K562 (cell line): Measurements from ENCODE around the gene KCNK3. TPM values are rescaled to one million over a fixed set of nuclear protein-coding genes. Genes with fewer than 3 reads are reported as not detected.
A peak's percentile ranks its signal among the peaks of the same experiment; 100 is the strongest.

Experiments
- ARID1B ChIP-seq: fragments of 450-650 bp; IDR thresholded peaks from 2 replicates; pipeline ENCODE4 v1.6.1; 2016; ENCODE audit warnings: antibody characterized with exemption, mild to moderate bottlenecking, inconsistent platforms
- BCOR ChIP-seq: fragments of 450-650 bp; IDR thresholded peaks from 2 replicates; pipeline ENCODE4 v1.6.1; 2016
- GABPB2 ChIP-seq: fragments of 250-450 bp; sonication (Bioruptor Pico); conservative IDR thresholded peaks from 2 replicates; pipeline ENCODE4 v1.5.1; 2021; ENCODE audit warnings: mild to moderate bottlenecking
- HCFC1 ChIP-seq: IDR thresholded peaks from 2 replicates; pipeline ENCODE4 v1.6.1; 2012; ENCODE audit warnings: low read depth, low read length, improper control_type of control experiment
- HDAC2 ChIP-seq: fragments of 450-650 bp; IDR thresholded peaks from 2 replicates; pipeline ENCODE4 v1.6.1; 2016; ENCODE audit warnings: mild to moderate bottlenecking
- HDGF ChIP-seq: fragments of 450-650 bp; IDR thresholded peaks from 2 replicates; pipeline ENCODE4 v1.6.1; 2016
- HIVEP1 ChIP-seq: fragments of 250-450 bp; sonication (Bioruptor Pico); IDR thresholded peaks from 2 replicates; pipeline ENCODE4 v1.4.0; 2020; ENCODE audit warnings: mild to moderate bottlenecking
- HMGN3 ChIP-seq: IDR thresholded peaks from 2 replicates; pipeline ENCODE4 v1.6.1; 2011; ENCODE audit warnings: borderline replicate concordance, low read depth, mild to moderate bottlenecking, mixed read lengths, low read length; ENCODE audit not compliant: insufficient read length; ENCODE audit errors: extremely low read depth
- KDM1A ChIP-seq, 2 experiments: fragments of 450-650 bp; IDR thresholded peaks; 2 replicates each; pipeline ENCODE4 v1.6.1; 2016; ENCODE audit warnings: mild to moderate bottlenecking in 2 of 2
- MAFF ChIP-seq: IDR thresholded peaks from 2 replicates; pipeline ENCODE4 v1.6.1; 2012; ENCODE audit warnings: low read length, improper control_type of control experiment
- MCM7 ChIP-seq, 2 experiments: fragments of 450-650 bp; IDR thresholded peaks; 2 replicates each; pipeline ENCODE4 v1.6.1; 2016 to 2018
- RBBP5 ChIP-seq: fragments of 200-600 bp; sonication (generic); IDR thresholded peaks from 2 replicates; pipeline ENCODE4 v1.6.1; 2012; ENCODE audit warnings: borderline replicate concordance, mild to moderate bottlenecking, low read length, control low read depth, inconsistent platforms; ENCODE audit not compliant: insufficient read depth, poor library complexity, severe bottlenecking
- RBM15 ChIP-seq: fragments of 200-400 bp; formaldehyde crosslinking; IDR thresholded peaks from 2 replicates; pipeline ENCODE4 v1.6.1; 2018; ENCODE audit warnings: mild to moderate bottlenecking, low read length, moderate library complexity; ENCODE audit not compliant: insufficient read depth
- SMARCA5 ChIP-seq: fragments of 450-650 bp; IDR thresholded peaks from 2 replicates; pipeline ENCODE4 v1.6.1; 2016
- STAT5B ChIP-seq: fragments of 250-450 bp; sonication (Bioruptor Pico); IDR thresholded peaks from 2 replicates; pipeline ENCODE4 v1.8.0; 2021; ENCODE audit warnings: mild to moderate bottlenecking, inconsistent platforms
- U2AF2 ChIP-seq: fragments of 200-400 bp; formaldehyde crosslinking; optimal IDR thresholded peaks from 2 replicates; pipeline ENCODE3; 2017; ENCODE audit warnings: low read depth, mild to moderate bottlenecking, low read length
- ZBED1 ChIP-seq: IDR thresholded peaks from 2 replicates; pipeline ENCODE4 v1.6.1; 2014
- ZFP1 ChIP-seq: fragments of 450-650 bp; formaldehyde crosslinking; IDR thresholded peaks from 2 replicates; pipeline ENCODE4 v1.4.0; 2020; ENCODE audit warnings: mild to moderate bottlenecking, mixed read lengths
- ZNF175 ChIP-seq: fragments of 200-800 bp; sonication (Bioruptor generic); IDR thresholded peaks from 2 replicates; pipeline ENCODE4 v1.6.1; 2016; ENCODE audit warnings: low read depth, mild to moderate bottlenecking, missing genetic modification characterization, missing compliant biosample characterization
- ZNF395 ChIP-seq: fragments of 200-800 bp; sonication (Bioruptor generic); IDR thresholded peaks from 2 replicates; pipeline ENCODE4 v1.6.1; 2017; ENCODE audit warnings: missing genetic modification characterization, missing compliant biosample characterization
- ZNF436 ChIP-seq: fragments of 250-450, 450-650 bp; sonication (Bioruptor Pico); formaldehyde crosslinking; IDR thresholded peaks from 2 replicates; pipeline ENCODE4 v1.7.0; 2020; ENCODE audit warnings: mild to moderate bottlenecking
- ZNF518B ChIP-seq: fragments of 250-450 bp; sonication (Bioruptor Pico); IDR thresholded peaks from 2 replicates; pipeline ENCODE4 v1.5.0; 2021; ENCODE audit warnings: mild to moderate bottlenecking, moderate library complexity
- polyA plus RNA-seq, 8 experiments: library from polyadenylated mRNA; depleted of rRNA in 4 of 8; stranded (reverse) in 5 of 8; unstranded in 3 of 8; fragments of >200 nt; fragmentation: Nextera tagmentation in 2 of 8; fragmentation: Illumina TruSeq in 1 of 8; extraction: Ambion mirVana in 2 of 8; extraction: Trizol in 1 of 8; gene quantifications; 2 replicates each; pipeline versions ENCODE4 v1.2.1 to v1.2.3, GENCODE V29; 2011 to 2014; ENCODE audit warnings: inconsistent platforms in 1 of 8, missing spikeins in 1 of 8
- total RNA-seq, 7 experiments: library from RNA; depleted of rRNA in 6 of 7; stranded (reverse); fragments of >200 nt in 6 of 7; fragmentation: Illumina TruSeq in 2 of 7; extraction: Trizol in 2 of 7; gene quantifications; 2 replicates each; pipeline versions ENCODE4 v1.2.1 to v1.2.3, GENCODE V29; 2011 to 2021; ENCODE audit warnings: low replicate concordance in 1 of 7
- TF ChIP-seq, protein P1 (sequence below): fragments of 250-450 bp; sonication (Bioruptor Pico); IDR thresholded peaks from 2 replicates; pipeline ENCODE4 v1.5.0; 2021

Gene KCNK3
- total and polyA plus RNA-seq, 9 of the 15 experiments (the other 6 are each of a cell fraction or from before 2014, with no cell fraction given): 0.01 to 0.20 (median 0.07) TPM; not detected in 5

DNA sequence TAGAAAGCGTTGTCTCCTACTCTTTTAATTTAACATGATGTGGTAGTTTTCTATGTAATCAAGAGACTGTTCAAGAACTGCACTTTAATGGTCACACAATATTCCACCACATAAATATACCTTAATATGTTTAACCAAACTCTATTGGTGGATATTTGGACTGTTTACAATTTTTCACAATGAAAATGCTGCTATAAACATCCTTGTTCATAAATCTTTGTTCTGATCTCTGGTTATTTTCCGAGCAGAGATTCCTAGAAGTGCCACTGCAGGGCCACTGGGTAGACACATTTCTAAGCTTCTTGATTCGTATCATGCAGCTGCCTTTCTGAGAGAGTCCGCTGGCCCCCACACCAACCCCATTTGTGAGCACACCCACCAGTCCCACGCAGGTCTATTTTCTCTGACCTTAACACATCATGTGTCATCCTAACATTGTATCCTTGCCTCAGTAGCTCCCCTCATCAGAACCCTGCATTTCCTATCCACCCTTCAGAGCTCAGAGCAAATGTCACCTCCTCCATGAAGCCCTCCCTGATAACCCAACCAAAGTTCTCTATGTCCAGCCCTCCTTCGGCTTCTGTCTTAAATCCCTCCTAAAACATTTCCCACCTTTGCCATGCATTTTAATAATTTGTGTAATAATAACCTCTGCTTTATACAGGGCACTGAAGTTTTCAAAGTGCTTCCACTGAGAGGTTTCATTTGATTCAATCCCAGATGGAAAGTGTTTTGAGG is 26.6 kb downstream of the KCNK3 start (continued):
- no peak for TF ChIP-seq RBM15
- TF ChIP-seq HCFC1: no peak
- no peak for TF ChIP-seq U2AF2
- TF ChIP-seq ARID1B: no peak
- no peak for TF ChIP-seq HIVEP1 (CRISPR knock-in tag)
- TF ChIP-seq ZNF518B (CRISPR knock-in tag): no peak
- TF ChIP-seq HDAC2: 0 out of 2 replicates have a peak, but pooled peaks have one; percentile 22
- no peak for TF ChIP-seq MCM7 (IDR thresholded peaks at IDR 0.05)
- TF ChIP-seq GABPB2 (CRISPR knock-in tag): no peak
- TF ChIP-seq ZBED1: no peak
- no peak for TF ChIP-seq ZFP1
- peak; percentile 97 for TF ChIP-seq SMARCA5
- TF ChIP-seq BCOR: peak; percentile 96
- TF ChIP-seq ZNF395 (CRISPR knock-in tag): no peak
- peak; percentile 88 for TF ChIP-seq ZNF436 (CRISPR knock-in tag)
- TF ChIP-seq ZNF175 (CRISPR knock-in tag): no peak
- no peak for TF ChIP-seq HMGN3
- TF ChIP-seq MAFF: no peak
- TF ChIP-seq HDGF: no peak
- TF ChIP-seq KDM1A (IDR thresholded peaks at IDR 0.05): peak; percentile 65 to 83
- TF ChIP-seq STAT5B (CRISPR knock-in tag): no peak
- TF ChIP-seq, protein P1, sequence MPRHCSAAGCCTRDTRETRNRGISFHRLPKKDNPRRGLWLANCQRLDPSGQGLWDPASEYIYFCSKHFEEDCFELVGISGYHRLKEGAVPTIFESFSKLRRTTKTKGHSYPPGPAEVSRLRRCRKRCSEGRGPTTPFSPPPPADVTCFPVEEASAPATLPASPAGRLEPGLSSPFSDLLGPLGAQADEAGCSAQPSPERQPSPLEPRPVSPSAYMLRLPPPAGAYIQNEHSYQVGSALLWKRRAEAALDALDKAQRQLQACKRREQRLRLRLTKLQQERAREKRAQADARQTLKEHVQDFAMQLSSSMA: no peak
- no peak for TF ChIP-seq RBBP5
